Transverse colon (tissue), 4 donors: ENCODE results near the gene SOHLH1. TPM values are rescaled to one million over a fixed set of nuclear protein-coding genes. Genes with fewer than 3 reads are reported as not detected.

Source experiments
- DNase-seq: peaks from one replicate; pipeline ENCODE4 v3.0.0-alpha.2; 2019
- H3K27ac ChIP-seq, 4 donors: fragments of 200-600 bp; sonication (generic); 2 replicates each; pipeline ENCODE4 v1.5.1; 2016 to 2018; ENCODE audit warnings: inconsistent platforms in 4 of 4
- H3K27me3 ChIP-seq: fragments of 200-600 bp; sonication (generic); 2 replicates; pipeline ENCODE4 v1.5.1; 2017; ENCODE audit warnings: inconsistent platforms
- H3K36me3 ChIP-seq, 4 donors: fragments of 200-600 bp; sonication (generic); 2 replicates each; pipeline ENCODE4 v1.5.1; 2017 to 2019; ENCODE audit warnings: inconsistent platforms in 4 of 4
- H3K4me1 ChIP-seq, 4 donors: fragments of 200-600 bp; sonication (generic); 2 replicates each; pipeline ENCODE4 v1.5.1; 2017 to 2020; ENCODE audit warnings: inconsistent platforms in 4 of 4
- H3K4me3 ChIP-seq, 4 donors: fragments of 200-600 bp; sonication (generic); 1 replicate in 1 of 4; 2 replicates in 3 of 4; pipeline versions ENCODE4 v1.5.1 to v1.6.1; 2017 to 2019; ENCODE audit warnings: inconsistent platforms in 4 of 4
- H3K9me3 ChIP-seq, 2 donors: fragments of 200-600 bp; sonication (generic); 2 replicates each; pipeline ENCODE4 v1.5.1; 2017 to 2019; ENCODE audit warnings: inconsistent platforms in 2 of 2
- EP300 ChIP-seq: sonication (generic); formaldehyde crosslinking; IDR thresholded peaks from one replicate; pipeline ENCODE4 v1.6.1; 2017; ENCODE audit warnings: antibody characterized with exemption, low read depth
- POLR2A ChIP-seq: fragments of 450-650 bp; IDR thresholded peaks from one replicate; pipeline ENCODE4 v1.6.1; 2016; ENCODE audit warnings: antibody characterized with exemption, mild to moderate bottlenecking, moderate library complexity
- POLR2AphosphoS5 ChIP-seq, 3 donors: sonication (generic); formaldehyde crosslinking; IDR thresholded peaks; one replicate each; pipeline ENCODE4 v1.6.1; 2016; ENCODE audit warnings: antibody characterized with exemption in 3 of 3
- WGBS, 2 donors: methylation state at CpG; one replicate each; pipeline ENCODE4 v1.1.5; 2018; ENCODE audit warnings: low coverage in 1 of 2; 5-methylcytosine and 5-hydroxymethylcytosine counted together
- in situ Hi-C, 4 donors: fragments of 200-750 bp; cut with MboI; loops; one replicate each; pipeline versions ENCODE4 v1.15.0 to v1.15.1; 2017; ENCODE audit warnings: low sequenced_read_pairs in 3 of 4, low pct_ligation_motif_present in 1 of 4, low pct_unique_long_range_greater_than_20kb in 1 of 4
- intact Hi-C: fragments of 100-400 bp; cut with DNase I; formaldehyde crosslinking; loops from one replicate; pipeline ENCODE4 v1.15.1; 2023; ENCODE audit warnings: low total_unique reads
- total RNA-seq, 4 donors: library from RNA; depleted of rRNA; stranded (reverse); fragments of >200 nt; gene quantifications; one replicate each; pipeline ENCODE4 v1.1.0, GENCODE V29; 2016
- TF ChIP-seq, protein P1 (sequence below), 5 experiments: fragments of 200-600 bp in 3 of 5; fragments of 450-650 bp in 2 of 5; sonication (generic) in 3 of 5; IDR thresholded peaks; 1 replicate in 2 of 5; 2 replicates in 3 of 5; pipeline ENCODE4 v1.5.1; 2016 to 2017; ENCODE audit warnings: antibody characterized with exemption in 5 of 5, inconsistent platforms in 3 of 5, mild to moderate bottlenecking in 2 of 5, moderate library complexity in 1 of 5

The SOHLH1 gene
- total RNA-seq, 4 donors from 2014 or later, result not detected

- DNase-seq, result no peak
- in situ Hi-C loops, result no loop called here
- H3K27ac ChIP-seq, result no peak overlapping the region
Observed at GRCh38 chr9:135695642-135696041, 3.6 kb downstream of the SOHLH1 start.

DNA sequence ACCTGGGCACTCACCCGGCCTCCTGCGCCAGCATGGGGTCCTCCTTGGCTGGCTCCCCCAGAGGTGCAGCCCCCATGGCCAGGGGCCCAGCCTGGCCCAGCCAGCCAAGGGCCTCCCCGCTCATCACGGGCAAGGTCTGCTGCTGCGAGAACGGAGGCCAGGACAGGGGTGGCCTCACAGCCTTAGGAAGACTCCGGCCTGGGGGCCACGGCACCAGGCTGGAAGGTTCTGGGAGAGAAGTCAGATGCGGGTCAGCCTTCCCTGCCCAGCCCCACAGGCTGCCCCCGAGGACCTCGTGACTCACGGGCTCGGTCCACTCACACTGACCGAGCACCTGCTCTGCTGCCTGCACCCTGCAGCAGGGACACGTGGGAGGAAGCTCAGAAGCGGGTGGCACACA, 4.2 kb downstream of the SOHLH1 start:
- Histone ChIP-seq H3K27ac (no peak overlapping the region), H3K9me3 (no peaks in the 10 kb centered on the region), H3K27me3 (no peaks in the 10 kb centered on the region), H3K36me3 (no peaks in the 10 kb centered on the region), H3K4me1 (no peaks in the 10 kb centered on the region), H3K4me3 (no peak overlapping the region)
- in situ Hi-C loops, result no loop called here
- 78% methylated on average over 14 of the region's 16 CpGs; no CpG with 5 or more reads in 1 of the 2 donors for WGBS, 2 donors
- intact Hi-C loops, result no loop called here
- DNase-seq, result no peak
- TF ChIP-seq, protein P1, sequence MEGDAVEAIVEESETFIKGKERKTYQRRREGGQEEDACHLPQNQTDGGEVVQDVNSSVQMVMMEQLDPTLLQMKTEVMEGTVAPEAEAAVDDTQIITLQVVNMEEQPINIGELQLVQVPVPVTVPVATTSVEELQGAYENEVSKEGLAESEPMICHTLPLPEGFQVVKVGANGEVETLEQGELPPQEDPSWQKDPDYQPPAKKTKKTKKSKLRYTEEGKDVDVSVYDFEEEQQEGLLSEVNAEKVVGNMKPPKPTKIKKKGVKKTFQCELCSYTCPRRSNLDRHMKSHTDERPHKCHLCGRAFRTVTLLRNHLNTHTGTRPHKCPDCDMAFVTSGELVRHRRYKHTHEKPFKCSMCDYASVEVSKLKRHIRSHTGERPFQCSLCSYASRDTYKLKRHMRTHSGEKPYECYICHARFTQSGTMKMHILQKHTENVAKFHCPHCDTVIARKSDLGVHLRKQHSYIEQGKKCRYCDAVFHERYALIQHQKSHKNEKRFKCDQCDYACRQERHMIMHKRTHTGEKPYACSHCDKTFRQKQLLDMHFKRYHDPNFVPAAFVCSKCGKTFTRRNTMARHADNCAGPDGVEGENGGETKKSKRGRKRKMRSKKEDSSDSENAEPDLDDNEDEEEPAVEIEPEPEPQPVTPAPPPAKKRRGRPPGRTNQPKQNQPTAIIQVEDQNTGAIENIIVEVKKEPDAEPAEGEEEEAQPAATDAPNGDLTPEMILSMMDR (IDR thresholded peaks at IDR 0.05), result no peak

More at GRCh38 chr9:135695642-135696041, 3.6 kb downstream of the SOHLH1 start:
- no peaks in the 10 kb centered on the region for H3K36me3 ChIP-seq
- H3K27me3 ChIP-seq, result peaks cover 4% of the 10 kb centered on the region
- H3K4me1 ChIP-seq, result no peaks in the 10 kb centered on the region
- H3K9me3 ChIP-seq, result no peaks in the 10 kb centered on the region
- intact Hi-C loops, result no loop called here
- WGBS, 2 donors, result 74% methylated on average over 10 of the region's 12 CpGs; no CpG with 5 or more reads in 1 of the 2 donors
- no peak overlapping the region for H3K4me3 ChIP-seq
- TF ChIP-seq, protein P1 (IDR thresholded peaks at IDR 0.05), result no peak
- no peak for TF ChIP-seq POLR2A
- TF ChIP-seq EP300, result no peak
- TF ChIP-seq POLR2AphosphoS5 (IDR thresholded peaks at IDR 0.05), result no peak

GRCh38 chr9:135694414-135694813, 4.9 kb downstream of the SOHLH1 start:
- TF ChIP-seq POLR2A, result no peak
- no peak for TF ChIP-seq POLR2AphosphoS5 (IDR thresholded peaks at IDR 0.05)
- no peak for TF ChIP-seq EP300
- TF ChIP-seq, protein P1 (IDR thresholded peaks at IDR 0.05), result no peak

GRCh38 chr9:135693771-135694170, 5.5 kb downstream of the SOHLH1 start:
- intact Hi-C loops (no loop called here), in situ Hi-C loops (no loop called here)
- Histone ChIP-seq H3K27me3 (no peaks in the 10 kb centered on the region), H3K4me1 (no peaks in the 10 kb centered on the region), H3K36me3 (no peaks in the 10 kb centered on the region), H3K9me3 (no peaks in the 10 kb centered on the region), H3K4me3 (no peak overlapping the region), H3K27ac (no peak overlapping the region)
- no peak for DNase-seq
- TF ChIP-seq EP300 (no peak), POLR2AphosphoS5 (IDR thresholded peaks at IDR 0.05) (no peak), POLR2A (no peak)
- TF ChIP-seq, protein P1 (IDR thresholded peaks at IDR 0.05), result no peak
- 93% methylated on average over 6 of the region's 11 CpGs; no CpG with 5 or more reads in 1 of the 2 donors for WGBS, 2 donors

More at GRCh38 chr9:135694414-135694813, 4.9 kb downstream of the SOHLH1 start:
- Histone ChIP-seq H3K4me3 (no peak overlapping the region), H3K36me3 (no peaks in the 10 kb centered on the region), H3K27ac (no peak overlapping the region), H3K9me3 (no peaks in the 10 kb centered on the region), H3K4me1 (no peaks in the 10 kb centered on the region), H3K27me3 (no peaks in the 10 kb centered on the region)
- in situ Hi-C loops, result no loop called here
- intact Hi-C loops, result no loop called here
- no peak for DNase-seq
- WGBS, 2 donors, result 57 to 59% methylated on average over 7 to 18 of the region's 18 CpGs
